ENCODE measurements around the gene UBE2D4.
"Not testable (repeated sequence)": the region's sequence is repeated elsewhere in the genome, so short reads cannot be mapped to it uniquely, and the experiment has no call there.

Gene UBE2D4

GRCh38 chr7:43985904-43986864 is 59.9 kb downstream of the UBE2D4 start:
- H3K36me3 Mint-ChIP-seq (ENCODE audit: low read depth); H3K4me1 Mint-ChIP-seq; H3K27me3 Mint-ChIP-seq (ENCODE audit: low read depth); H3K9me3 Mint-ChIP-seq: not testable (repeated sequence)
- peak overlapping the region; percentile 71 to 77 (median 76) for H3K4me3 Mint-ChIP-seq
- H3K27ac Mint-ChIP-seq = peak overlapping the region in 1 of 3 experiments; percentile 54
- TF ChIP-seq CTCF (IDR thresholded peaks at IDR 0.05; ENCODE audit: unreplicated experiment in 3 of 3) = peak; percentile 68 to 70 (median 68)

GRCh38 chr7:43987476-43987875 is 61.2 kb downstream of the UBE2D4 start:
- H3K9me3 Mint-ChIP-seq; H3K36me3 Mint-ChIP-seq (ENCODE audit: low read depth); H3K27ac Mint-ChIP-seq; H3K4me1 Mint-ChIP-seq; H3K4me3 Mint-ChIP-seq; H3K27me3 Mint-ChIP-seq (ENCODE audit: low read depth): not testable (repeated sequence)

GRCh38 chr7:43990011-43990585 is 63.9 kb downstream of the UBE2D4 start:
- H3K4me3 Mint-ChIP-seq; H3K9me3 Mint-ChIP-seq; H3K27me3 Mint-ChIP-seq (ENCODE audit: low read depth); H3K4me1 Mint-ChIP-seq; H3K27ac Mint-ChIP-seq; H3K36me3 Mint-ChIP-seq (ENCODE audit: low read depth): not testable (repeated sequence)

GRCh38 chr7:43990829-43991228 is 64.6 kb downstream of the UBE2D4 start:
- not testable (repeated sequence) for H3K4me3 Mint-ChIP-seq; H3K4me1 Mint-ChIP-seq; H3K36me3 Mint-ChIP-seq (ENCODE audit: low read depth); H3K27ac Mint-ChIP-seq; H3K9me3 Mint-ChIP-seq; H3K27me3 Mint-ChIP-seq (ENCODE audit: low read depth)

- not testable (repeated sequence) for H3K4me1 Mint-ChIP-seq; H3K9me3 Mint-ChIP-seq; H3K36me3 Mint-ChIP-seq (ENCODE audit: low read depth); H3K27ac Mint-ChIP-seq; H3K4me3 Mint-ChIP-seq; H3K27me3 Mint-ChIP-seq (ENCODE audit: low read depth)
Observed at GRCh38 chr7:43992896-43993295, 66.7 kb downstream of the UBE2D4 start.

GRCh38 chr7:43994681-43995080 is 68.4 kb downstream of the UBE2D4 start:
- not testable (repeated sequence) for H3K27me3 Mint-ChIP-seq (ENCODE audit: low read depth); H3K4me1 Mint-ChIP-seq; H3K9me3 Mint-ChIP-seq; H3K36me3 Mint-ChIP-seq (ENCODE audit: low read depth); H3K4me3 Mint-ChIP-seq; H3K27ac Mint-ChIP-seq

- not testable (repeated sequence) for H3K27ac Mint-ChIP-seq; H3K36me3 Mint-ChIP-seq (ENCODE audit: low read depth); H3K9me3 Mint-ChIP-seq; H3K4me1 Mint-ChIP-seq; H3K27me3 Mint-ChIP-seq (ENCODE audit: low read depth); H3K4me3 Mint-ChIP-seq
Observed at GRCh38 chr7:43997532-43997931, 71.3 kb downstream of the UBE2D4 start, which contains the start of gene SPDYE1. TSS of gene SPDYE1 (plus strand) at chr7:43997897. CDS start at chr7:43999950, 2,053 bp downstream.
